D341Med (cell line): Measurements from ENCODE around the gene AFG1L.
A peak's percentile ranks its signal among the peaks of the same experiment; 100 is the strongest.
"Not testable (repeated sequence)": the region's sequence is repeated elsewhere in the genome, so short reads cannot be mapped to it uniquely, and the experiment has no call there.

Experiments used
- DNase-seq: peaks from one replicate; pipeline ENCODE4 v3.0.0; 2012; ENCODE audit warnings: low spot score

The AFG1L gene

GRCh38 chr6:108294727-108295625 is at the start of gene AFG1L:
AFG1L (plus strand) TSS chr6:108295054; CDS start chr6:108295080, 26 bp downstream.
- DNase-seq: peak; percentile 93

GRCh38 chr6:108245095-108245494 is 49.8 kb upstream of the AFG1L start:
- DNase-seq: not testable (repeated sequence)

- peak; percentile 25 for DNase-seq
Measured at GRCh38 chr6:108247965-108248536, 46.8 kb upstream of the AFG1L start.

DNA sequence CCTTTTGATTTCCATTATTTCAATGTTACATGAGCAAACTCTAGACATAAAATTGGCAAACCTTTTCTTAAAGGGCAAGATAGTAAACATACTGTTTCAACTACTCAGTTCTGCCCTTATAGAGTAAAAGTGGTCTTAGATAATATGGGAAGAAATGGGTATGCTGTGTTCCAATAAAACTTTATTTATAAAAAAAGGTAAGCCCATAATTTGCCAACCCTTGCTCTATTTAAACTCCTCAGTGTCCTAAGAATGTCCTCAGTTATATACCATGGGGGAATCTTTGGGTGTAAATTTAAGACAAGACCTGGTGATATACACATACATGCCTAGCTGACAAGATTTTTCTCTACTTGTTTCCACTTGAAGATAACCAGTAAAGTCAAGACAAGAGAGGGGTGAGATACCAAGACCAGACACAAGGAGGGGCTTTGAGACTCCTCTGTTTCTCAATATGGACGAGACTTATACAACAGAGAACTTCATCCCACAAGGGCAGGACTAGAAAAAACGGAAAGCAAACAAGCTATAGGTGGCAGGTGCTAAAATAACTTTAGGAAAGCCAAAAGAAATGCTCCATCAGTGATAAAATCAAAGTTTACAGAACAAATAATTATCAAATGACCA is 44.5 kb upstream of the AFG1L start:
- DNase-seq: peak; percentile 28

DNA sequence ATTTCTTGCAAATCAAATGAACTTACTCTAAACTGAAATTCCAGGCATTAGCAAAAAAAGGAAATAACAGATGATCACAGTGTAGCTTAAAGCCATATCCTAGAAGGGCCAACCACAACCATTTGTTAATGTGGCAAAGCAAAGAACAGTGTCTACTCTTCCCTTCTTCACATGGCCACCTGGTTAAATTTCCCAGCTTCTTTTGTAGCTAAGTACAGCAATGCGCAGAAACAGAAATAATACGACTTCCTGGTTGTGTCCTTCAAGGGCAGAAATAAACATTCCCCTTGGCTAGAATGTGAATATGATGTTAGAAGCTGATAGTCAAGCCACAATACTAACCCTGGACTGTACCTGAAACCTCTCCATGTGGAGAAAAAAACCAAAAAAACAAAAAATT is 43.6 kb upstream of the AFG1L start:
- DNase-seq: no peak

- DNase-seq: no peak
Measured at GRCh38 chr6:108252055-108252454, 42.8 kb upstream of the AFG1L start.

DNA sequence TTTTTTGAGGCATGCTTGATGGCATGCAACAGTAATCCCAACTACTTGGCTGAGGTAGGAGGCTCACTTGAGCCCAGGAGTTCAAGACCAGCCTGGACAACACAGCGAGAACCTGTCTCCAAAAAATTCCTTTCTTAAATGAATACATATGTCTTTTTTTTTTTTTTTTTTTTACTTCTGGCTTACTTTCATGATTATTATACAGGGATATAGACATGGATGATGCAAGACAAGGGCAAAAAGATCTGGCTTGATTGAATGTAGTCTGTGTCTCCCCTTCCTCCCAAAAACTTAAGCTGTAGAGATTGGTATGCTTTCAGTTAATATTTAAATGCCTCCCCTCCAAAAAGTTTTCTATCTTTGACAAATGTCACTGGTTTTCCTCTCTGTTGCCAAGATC is 41.6 kb upstream of the AFG1L start:
- DNase-seq: no peak

GRCh38 chr6:108254433-108255410 is 40.1 kb upstream of the AFG1L start:
- no peak for DNase-seq

GRCh38 chr6:108260126-108260808 is 34.6 kb upstream of the AFG1L start:
- DNase-seq: peak; percentile 62

GRCh38 chr6:108260809-108261569 is 33.9 kb upstream of the AFG1L start, which contains the start of gene SNX3:
SNX3 (minus strand) TSS chr6:108261040; CDS start chr6:108260921, 119 bp downstream.
- DNase-seq: peak; percentile 96

DNA sequence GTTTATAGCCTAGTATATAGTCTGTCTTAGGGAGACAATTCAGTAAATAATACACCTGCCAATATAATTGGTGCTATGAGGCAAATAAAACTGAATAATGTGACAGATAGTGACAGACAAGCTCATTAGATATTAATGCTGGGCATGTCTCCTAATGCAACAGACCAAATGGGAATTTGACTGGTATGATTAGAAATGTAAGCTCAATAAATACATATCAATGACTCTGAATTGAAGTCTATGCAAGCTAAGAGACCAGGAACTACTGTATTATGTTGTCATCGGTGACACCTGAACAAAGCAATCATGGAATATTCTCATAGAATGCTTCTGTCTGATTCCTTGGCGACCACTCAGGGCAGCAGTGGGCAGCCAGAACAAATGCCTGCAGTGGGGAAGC is 31.5 kb upstream of the AFG1L start:
- no peak for DNase-seq

DNA sequence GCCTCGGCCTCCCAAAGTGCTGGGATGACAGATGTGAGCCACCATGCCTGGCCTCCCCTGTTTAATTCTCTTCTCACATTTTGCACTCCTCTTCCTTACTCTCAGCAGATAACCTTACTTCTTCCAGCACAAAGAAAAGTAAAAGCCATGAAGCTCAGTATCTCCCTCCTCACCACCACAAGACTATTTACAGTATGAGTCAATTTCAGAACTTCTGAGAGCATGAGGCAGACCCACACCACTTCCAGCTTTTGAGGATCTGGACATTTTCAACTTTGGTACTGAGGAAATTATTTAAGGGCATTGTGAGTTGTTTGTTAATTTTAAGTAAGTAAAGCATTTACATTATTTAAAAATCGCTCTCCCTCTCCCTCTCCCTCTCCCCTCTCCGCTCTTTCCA is 26.0 kb upstream of the AFG1L start:
- DNase-seq: no peak

DNA sequence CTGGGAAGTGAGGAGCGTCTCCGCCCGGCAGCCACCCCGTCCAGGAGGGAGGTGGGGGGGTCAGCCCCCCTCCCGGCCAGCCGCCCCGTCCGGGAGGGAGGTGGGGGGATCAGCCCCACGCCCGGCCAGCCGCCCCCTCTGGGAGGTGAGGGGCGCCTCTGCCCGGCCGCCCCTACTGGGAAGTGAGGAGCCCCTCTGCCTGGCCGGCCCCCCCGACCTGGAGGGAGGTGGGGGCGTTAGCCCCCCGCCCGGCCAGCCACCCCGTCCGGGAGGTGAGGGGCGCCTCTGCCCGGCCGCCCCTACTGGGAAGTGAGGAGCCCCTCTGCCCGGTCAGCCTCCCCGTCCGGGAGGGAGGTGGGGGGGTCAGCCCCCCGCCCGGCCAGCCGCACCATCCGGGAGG is 24.9 kb upstream of the AFG1L start:
- DNase-seq: not testable (repeated sequence)

DNA sequence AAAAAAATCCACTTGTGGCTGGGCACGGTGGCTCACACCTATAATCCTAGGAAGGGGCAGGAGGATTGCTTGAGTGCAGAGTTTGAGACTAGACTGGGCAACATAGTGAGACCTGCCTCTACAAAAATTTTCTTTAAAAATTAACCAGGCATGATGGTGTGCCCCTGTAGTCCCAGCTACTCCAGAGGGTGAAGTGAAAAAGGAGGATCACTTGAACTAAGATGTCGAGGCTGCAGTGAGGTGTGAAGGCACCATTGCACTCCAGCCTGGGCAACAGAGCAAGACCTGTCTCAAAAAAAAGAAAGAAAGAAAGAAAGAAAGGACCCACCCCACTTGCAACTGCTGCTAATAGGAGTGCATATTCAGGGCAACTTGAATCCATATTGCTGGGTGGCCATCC is 20.3 kb upstream of the AFG1L start:
- no peak for DNase-seq

- no peak for DNase-seq
Measured at GRCh38 chr6:108275976-108276375, 18.9 kb upstream of the AFG1L start.

- DNase-seq: no peak
Measured at GRCh38 chr6:108277295-108277694, 17.6 kb upstream of the AFG1L start.

DNA sequence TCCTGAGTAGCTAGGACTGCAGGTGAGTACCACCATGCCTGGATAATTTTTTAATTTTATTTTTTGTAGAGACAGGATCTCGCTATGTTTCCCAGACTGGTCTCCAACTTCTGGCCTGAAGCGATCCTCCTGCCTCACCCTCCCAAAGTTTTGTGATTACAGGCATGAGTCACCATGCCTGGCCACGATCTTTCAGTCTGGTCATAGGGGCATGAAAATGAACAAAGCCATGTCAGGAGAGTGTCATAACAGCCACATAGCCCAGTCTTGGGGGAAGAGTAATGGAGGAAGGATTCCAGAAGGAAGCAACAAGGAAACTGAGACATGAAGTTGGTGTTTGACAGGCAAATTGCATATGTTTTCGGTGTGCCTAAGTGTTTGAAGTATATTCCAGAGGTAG is 17.0 kb upstream of the AFG1L start:
- no peak for DNase-seq

DNA sequence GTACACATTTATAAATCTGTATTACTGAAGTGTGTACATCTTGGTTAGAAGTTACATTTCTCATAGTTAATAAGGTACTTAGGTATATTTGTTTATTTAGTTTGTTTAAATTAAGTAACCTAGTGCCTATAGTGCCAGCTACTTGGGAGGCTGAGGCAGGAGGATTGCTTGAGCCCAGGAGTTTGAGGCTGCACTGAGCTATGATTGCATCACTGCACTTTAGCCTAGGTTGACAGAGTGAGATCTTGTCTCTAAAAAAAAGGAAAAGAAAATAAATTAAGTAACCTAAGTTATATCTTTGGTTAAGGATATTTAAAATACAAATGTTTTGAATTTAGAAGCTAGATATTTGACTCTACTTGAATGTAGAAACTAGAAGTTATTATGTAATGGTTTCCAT is 9.5 kb upstream of the AFG1L start:
- no peak for DNase-seq

GRCh38 chr6:108286366-108286765 is 8.5 kb upstream of the AFG1L start:
- no peak for DNase-seq

GRCh38 chr6:108287373-108287772 is 7.5 kb upstream of the AFG1L start:
- no peak for DNase-seq
